ENCODE results near the gene KRT76.

DNA sequence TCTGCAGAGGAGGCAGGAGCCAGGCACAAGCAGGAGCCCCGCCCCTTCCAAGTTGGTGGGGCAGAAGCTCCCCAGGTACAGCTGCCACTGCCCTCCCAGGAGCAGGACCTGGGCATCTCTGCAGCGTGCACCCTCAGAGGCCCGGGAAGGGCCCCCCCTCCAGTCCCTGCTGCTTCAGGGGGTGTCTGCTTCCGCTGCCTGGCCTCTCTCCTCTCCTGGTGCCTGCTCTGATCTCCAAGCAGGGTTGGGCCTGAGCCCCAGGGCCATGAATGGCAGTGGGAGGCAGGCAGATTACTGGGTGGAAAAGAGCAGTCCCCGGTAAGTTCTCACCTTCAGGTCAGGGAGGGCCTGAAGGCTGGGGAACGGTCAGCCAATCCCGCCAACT, 35.0 kb downstream of the KRT76 start:
- no peak for TF ChIP-seq POLR2AphosphoS5 (IDR thresholded peaks at IDR 0.05; ENCODE audit: low read depth, low read length)
- no peak for TF ChIP-seq TAF1 (IDR thresholded peaks at IDR 0.05; ENCODE audit: borderline replicate concordance, insufficient read depth, low read length)
- no peak for TF ChIP-seq REST (IDR thresholded peaks at IDR 0.05; ENCODE audit: insufficient read depth in 1 of 2, low read depth in 2 of 2, low read length in 2 of 2)
- TF ChIP-seq SIN3A (IDR thresholded peaks at IDR 0.05; ENCODE audit: borderline replicate concordance, insufficient read depth, low read length), result no peak
- TF ChIP-seq FOXP2 (optimal IDR thresholded peaks at IDR 0.05; ENCODE audit: borderline replicate concordance, extremely low read depth, extremely low read length, insufficient read depth), result no peak
